Naive thymus-derived CD4-positive, alpha-beta T cell (primary cell): ENCODE results near the gene MSH5. TPM values are rescaled to one million over a fixed set of nuclear protein-coding genes. Genes with fewer than 3 reads are reported as not detected.
A peak's percentile ranks its signal among the peaks of the same experiment; 100 is the strongest.

ENCODE experiments used
- ATAC-seq: fragments of 150-1000 bp; cut with Tn5 transposase; 2 replicates; pipeline ENCODE4 v1.10.0; 2021; ENCODE audit warnings: mild to moderate bottlenecking, moderate library complexity
- CTCF ChIA-PET: fragments of 350-600 bp; sonication (Branson Sonifier 250); formaldehyde crosslinking; loops from one replicate; lab custom pipeline; 2021; ENCODE audit warnings: antibody characterized with exemption; lab: Charles Lee
- POLR2A ChIA-PET: fragments of 350-600 bp; sonication (Branson Sonifier 250); formaldehyde crosslinking; loops from one replicate; lab custom pipeline; 2021; ENCODE audit warnings: antibody characterized with exemption, inconsistent platforms; lab: Charles Lee
- DNase-seq, 9 donors: peaks; one replicate each; pipeline versions ENCODE4 v3.0.0 to v3.0.0-alpha.2; 2020 to 2022; ENCODE audit warnings: mixed read lengths in 1 of 9
- H3K27ac ChIP-seq: one replicate; pipeline ENCODE4 v1.7.0; 2013; ENCODE audit warnings: mild to moderate bottlenecking, low read depth, low read length, moderate library complexity
- H3K27me3 ChIP-seq, 2 donors: one replicate each; pipeline ENCODE4 v1.7.0; 2013; ENCODE audit warnings: low read length in 2 of 2, mild to moderate bottlenecking in 2 of 2, moderate library complexity in 2 of 2; ENCODE audit not compliant: control insufficient read depth in 2 of 2, insufficient read depth in 2 of 2
- H3K36me3 ChIP-seq, 3 experiments: 1 replicate in 2 of 3; 2 replicates in 1 of 3; pipeline ENCODE4 v1.7.0; 2013; ENCODE audit warnings: low read length in 3 of 3, mild to moderate bottlenecking in 3 of 3, moderate library complexity in 1 of 3; ENCODE audit not compliant: insufficient read depth in 3 of 3, control insufficient read depth in 2 of 3
- H3K4me1 ChIP-seq, 2 donors: one replicate each; pipeline ENCODE4 v1.7.0; 2013; ENCODE audit warnings: low read length in 2 of 2, mild to moderate bottlenecking in 2 of 2, moderate library complexity in 1 of 2; ENCODE audit not compliant: control insufficient read depth in 2 of 2, insufficient read depth in 2 of 2
- H3K4me3 ChIP-seq: 2 replicates; pipeline ENCODE4 v1.7.0; 2013; ENCODE audit warnings: mild to moderate bottlenecking, low read length
- H3K9me3 ChIP-seq, 3 experiments: 1 replicate in 2 of 3; 2 replicates in 1 of 3; pipeline ENCODE4 v1.7.0; 2013; ENCODE audit warnings: low read length in 3 of 3; ENCODE audit not compliant: control insufficient read depth in 2 of 3
- H3K27ac Mint-ChIP-seq, 9 donors: one replicate each; pipeline ENCODE4 v1.8.0; 2020 to 2022; ENCODE audit warnings: mixed read lengths in 9 of 9, mild to moderate bottlenecking in 8 of 9, moderate library complexity in 5 of 9, inconsistent platforms in 2 of 9
- H3K27me3 Mint-ChIP-seq, 5 donors: one replicate each; pipeline ENCODE4 v1.8.0; 2021 to 2022; ENCODE audit warnings: mixed read lengths in 5 of 5, mild to moderate bottlenecking in 1 of 5
- H3K36me3 Mint-ChIP-seq, 5 donors: one replicate each; pipeline ENCODE4 v1.8.0; 2020 to 2022; ENCODE audit warnings: mixed read lengths in 5 of 5, mild to moderate bottlenecking in 3 of 5, inconsistent platforms in 1 of 5
- H3K4me1 Mint-ChIP-seq, 7 donors: one replicate each; pipeline ENCODE4 v1.8.0; 2020 to 2022; ENCODE audit warnings: mixed read lengths in 7 of 7, mild to moderate bottlenecking in 3 of 7, inconsistent platforms in 1 of 7
- H3K4me3 Mint-ChIP-seq, 10 donors: one replicate each; pipeline ENCODE4 v1.8.0; 2020 to 2022; ENCODE audit warnings: mild to moderate bottlenecking in 10 of 10, mixed read lengths in 10 of 10, moderate library complexity in 6 of 10, inconsistent platforms in 2 of 10
- H3K9me3 Mint-ChIP-seq, 11 donors: one replicate each; pipeline ENCODE4 v1.8.0; 2020 to 2022; ENCODE audit warnings: mixed read lengths in 11 of 11, mild to moderate bottlenecking in 4 of 11, inconsistent platforms in 1 of 11, moderate library complexity in 1 of 11
- intact Hi-C, 2 donors: fragments of 100-400 bp; cut with micrococcal nuclease; formaldehyde crosslinking; loops; one replicate each; pipeline ENCODE4 v1.15.1; 2023
- polyA plus RNA-seq, 2 donors: library from polyadenylated mRNA; unstranded; fragments of 300-500 nt; fragmentation: Illumina TruSeq; gene quantifications; one replicate each; pipeline ENCODE4 v1.2.3, GENCODE V29; 2021
- total RNA-seq, 6 experiments: library from RNA in 5 of 6; stranded (reverse) in 5 of 6; gene quantifications; 1 replicate in 5 of 6; 2 replicates in 1 of 6; pipeline ENCODE4 v1.2.3 and lab custom pipeline; 2021 to 2026

The MSH5 gene
- total and polyA plus RNA-seq, 7 experiments from 2014 or later, result 0.51 to 52.2 (median 11.0) TPM

DNA sequence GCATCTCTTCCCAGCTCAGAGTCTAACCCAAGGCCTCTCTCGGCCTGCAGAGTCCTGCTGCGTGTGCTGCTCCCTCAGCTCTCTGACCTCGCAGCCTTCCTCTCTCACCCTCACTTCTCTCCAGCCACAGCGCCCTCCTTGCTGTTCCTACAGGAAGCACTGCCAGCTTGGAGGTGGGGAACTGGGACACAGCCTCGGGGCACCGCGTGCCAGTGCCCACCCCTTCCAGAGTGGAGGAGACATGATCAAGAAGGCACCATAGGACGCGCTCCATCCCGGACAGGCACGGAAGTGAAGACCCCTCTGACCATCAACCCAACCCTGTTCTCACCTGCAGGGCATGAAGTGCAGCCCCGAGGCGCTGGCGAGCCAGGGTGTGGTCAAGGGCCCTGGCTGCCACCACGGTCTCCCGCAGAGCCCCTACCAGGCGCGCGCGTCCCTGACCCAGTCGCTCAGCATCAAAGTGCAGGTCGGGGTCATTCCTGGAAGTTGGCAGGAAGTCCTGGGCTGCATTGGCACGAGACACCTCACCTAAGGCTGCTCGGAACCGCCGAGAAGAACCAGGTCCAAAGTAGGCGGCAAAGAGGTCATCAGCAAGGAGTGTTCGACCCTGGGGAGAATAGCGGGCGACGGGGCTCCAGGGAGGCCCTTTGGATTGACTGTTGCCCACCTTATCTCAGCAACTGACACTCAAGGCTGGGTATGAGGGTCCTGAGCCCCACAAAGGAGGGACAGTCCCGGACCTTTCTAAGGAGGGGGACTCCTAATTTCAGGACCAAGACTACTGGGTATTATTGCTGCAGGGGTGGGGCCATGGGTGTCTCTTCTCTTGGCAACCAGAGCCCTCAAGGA lies 36.1 kb downstream of the MSH5 start:
- Mint-ChIP-seq H3K27me3 (no peaks in the 10 kb centered on the region), H3K36me3 (peaks cover 0 to 18% (median 4%) of the 10 kb centered on the region in 5 donors), H3K4me3 (peak overlapping the region in 4 of 10 donors; percentile 42 to 65 (median 52)), H3K9me3 (peaks cover 0 to 4% (median 0%) of the 10 kb centered on the region in 11 donors), H3K27ac (peak overlapping the region in 3 of 9 donors; percentile 5 to 83 (median 51)), H3K4me1 (peaks cover 5 to 48% (median 43%) of the 10 kb centered on the region in 7 donors)
- peaks cover 37 to 38% of the 10 kb centered on the region in 2 donors for H3K4me1 ChIP-seq
- DNase-seq (no peak), ATAC-seq (no peak)
- H3K27ac ChIP-seq, result no peak overlapping the region
- intact Hi-C loops, result loop anchor here in 1 of 2 donors (2.0 kb wide), 1 partner anchor 37 kb away; no protein-coding TSS in a partner anchor
- H3K36me3 ChIP-seq, result peaks cover 0 to 31% (median 4%) of the 10 kb centered on the region in 3 experiments
- no peaks in the 10 kb centered on the region for H3K9me3 ChIP-seq
- H3K27me3 ChIP-seq, result no peaks in the 10 kb centered on the region
- ChIA-PET CTCF (interaction anchor here (1.2 kb wide), 1 partner anchor 11 kb away, joined by 3 read pairs; no protein-coding TSS in a partner anchor), POLR2A (interaction anchor here (0.5 kb wide), 1 partner anchor 12 kb away, joined by 3 read pairs; no protein-coding TSS in a partner anchor)
- no peak overlapping the region for H3K4me3 ChIP-seq

- Histone ChIP-seq H3K4me1 (peaks cover 31 to 32% of the 10 kb centered on the region in 2 donors), H3K36me3 (peaks cover 0 to 38% (median 4%) of the 10 kb centered on the region in 3 experiments), H3K27me3 (no peaks in the 10 kb centered on the region), H3K9me3 (no peaks in the 10 kb centered on the region), H3K27ac (no peak overlapping the region), H3K4me3 (peak overlapping the region; percentile 24)
- Mint-ChIP-seq H3K27me3 (no peaks in the 10 kb centered on the region), H3K27ac (peak overlapping the region in 1 of 9 donors; percentile 83), H3K4me3 (peak overlapping the region in 3 of 10 donors; percentile 42 to 65 (median 63)), H3K4me1 (peaks cover 5 to 41% (median 36%) of the 10 kb centered on the region in 7 donors), H3K36me3 (peaks cover 0 to 22% (median 2%) of the 10 kb centered on the region in 5 donors), H3K9me3 (no peaks in the 10 kb centered on the region)
- intact Hi-C loops, result loop anchor here in 1 of 2 donors (2.0 kb wide), 1 partner anchor 38 kb away; no protein-coding TSS in a partner anchor
- POLR2A ChIA-PET, result interaction anchor here (0.5 kb wide), 1 partner anchor 13 kb away, joined by 3 read pairs; no protein-coding TSS in a partner anchor
- CTCF ChIA-PET, result interaction anchor here (1.1 kb wide), 1 partner anchor 41 kb away, joined by 4 read pairs; no protein-coding TSS in a partner anchor
- no peak for DNase-seq
- peak; percentile 5 for ATAC-seq
These were observed 36.7 kb downstream of the MSH5 start for GRCh38 chr6:31776485-31776988.

DNA sequence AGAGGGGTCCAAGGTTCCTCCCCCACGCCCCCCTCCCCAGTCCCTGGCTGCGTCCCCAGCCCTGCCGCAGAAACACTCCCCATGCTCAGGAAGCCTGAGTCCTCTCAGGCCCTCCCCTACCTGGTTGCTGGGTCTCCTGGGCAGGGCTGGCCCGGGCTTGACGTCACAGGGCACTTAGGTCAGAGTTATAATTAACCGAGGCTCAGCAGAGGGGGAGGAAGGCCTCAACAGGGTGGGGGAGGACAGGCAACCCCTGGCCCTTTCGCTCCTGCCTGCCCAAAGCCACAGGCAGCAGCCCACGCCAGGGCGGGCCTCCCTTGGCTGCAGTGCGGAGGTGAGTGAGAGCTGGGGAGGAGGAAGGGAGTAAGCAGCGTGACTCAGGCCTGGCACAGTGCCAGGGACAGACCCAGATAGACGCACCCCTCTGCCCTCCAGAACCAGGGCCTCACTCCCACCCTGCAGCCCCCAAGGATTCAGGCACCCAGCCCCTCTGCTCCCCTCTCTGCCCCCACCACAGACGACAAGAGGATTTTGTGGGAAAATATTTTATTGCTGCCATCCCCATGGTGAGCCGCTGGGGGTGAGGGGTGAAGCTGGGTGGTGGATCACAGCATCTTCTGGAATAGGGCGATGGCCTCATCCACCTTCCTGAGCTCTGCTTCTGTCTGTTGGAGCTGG lies 37.3 kb downstream of the MSH5 start, which contains the start of gene VWA7:
Gene VWA7 (minus strand): TSS at position 340 of the 678 bp plus-strand sequence. CDS start 549 bp downstream, outside the sequence.
- H3K27me3 ChIP-seq, result no peaks in the 10 kb centered on the region
- DNase-seq, result peak in 5 of 9 donors; percentile 23 to 84 (median 32)
- Mint-ChIP-seq H3K9me3 (no peaks in the 10 kb centered on the region), H3K27me3 (no peaks in the 10 kb centered on the region), H3K27ac (peak within 1 kb of the TSS in 1 of 9 donors; percentile 83), H3K36me3 (peaks cover 0 to 22% (median 2%) of the 10 kb centered on the region in 5 donors), H3K4me1 (peaks cover 5 to 36% (median 33%) of the 10 kb centered on the region in 7 donors), H3K4me3 (peak within 1 kb of the TSS in 3 of 10 donors; percentile 57 to 65 (median 63))
- H3K4me1 ChIP-seq, result peaks cover 27% of the 10 kb centered on the region in 2 donors
- no peaks in the 10 kb centered on the region for H3K9me3 ChIP-seq
- CTCF ChIA-PET, result interaction anchor here (0.6 to 1.3 kb wide), 4 partner anchors 14 to 1195 kb away, joined by 3 to 4 read pairs (median 4); no protein-coding TSS in a partner anchor
- intact Hi-C loops, result loop anchor here in 1 of 2 donors (2.0 kb wide), 1 partner anchor 38 kb away; no protein-coding TSS in a partner anchor
- H3K27ac ChIP-seq, result no peak within 1 kb of the TSS
- peaks cover 0 to 44% (median 4%) of the 10 kb centered on the region in 3 experiments for H3K36me3 ChIP-seq
- peak within 1 kb of the TSS; percentile 24 for H3K4me3 ChIP-seq
- ATAC-seq, result peak; percentile 80
- POLR2A ChIA-PET, result interaction anchor here (1.1 kb wide), 1 partner anchor 37 kb away, joined by 3 read pairs; no protein-coding TSS in a partner anchor

DNA sequence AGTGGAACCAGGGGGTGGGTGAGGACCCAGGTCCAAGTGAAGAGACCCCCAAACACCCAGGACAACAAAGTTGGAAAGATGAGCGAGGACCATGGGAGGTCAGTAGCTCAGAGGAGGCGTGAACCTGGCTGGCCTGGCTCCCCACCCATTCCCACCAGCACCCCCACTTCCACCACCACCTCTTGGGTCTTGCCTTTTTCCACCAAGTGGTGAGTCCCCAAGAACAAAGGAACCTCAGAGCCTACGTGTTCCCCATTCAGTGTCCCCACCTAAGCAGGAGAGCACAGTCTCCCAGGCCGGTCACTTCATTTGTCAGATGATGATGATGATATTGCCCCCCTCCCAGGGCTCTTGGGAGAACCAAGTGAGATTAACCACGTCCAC lies 37.9 kb downstream of the MSH5 start:
- H3K27me3 ChIP-seq, result no peaks in the 10 kb centered on the region
- DNase-seq, result no peak
- Mint-ChIP-seq H3K9me3 (no peaks in the 10 kb centered on the region), H3K27me3 (no peaks in the 10 kb centered on the region), H3K27ac (peak overlapping the region in 1 of 9 donors; percentile 83), H3K4me3 (peak overlapping the region in 1 of 10 donors; percentile 65), H3K36me3 (peaks cover 0 to 26% (median 3%) of the 10 kb centered on the region in 5 donors), H3K4me1 (peaks cover 5 to 31% (median 28%) of the 10 kb centered on the region in 7 donors)
- CTCF ChIA-PET, result interaction anchor here (0.6 to 1.3 kb wide), 3 partner anchors 14 to 1194 kb away, joined by 3 to 4 read pairs (median 3); no protein-coding TSS in a partner anchor
- H3K36me3 ChIP-seq, result peaks cover 0 to 49% (median 4%) of the 10 kb centered on the region in 3 experiments
- H3K9me3 ChIP-seq, result no peaks in the 10 kb centered on the region
- peaks cover 24 to 25% of the 10 kb centered on the region in 2 donors for H3K4me1 ChIP-seq
- no peak overlapping the region for H3K4me3 ChIP-seq
- H3K27ac ChIP-seq, result no peak overlapping the region
- POLR2A ChIA-PET, result interaction anchor here (0.6 to 1.1 kb wide), 2 partner anchors 37 to 182 kb away, joined by 3 read pairs; no protein-coding TSS in a partner anchor
- intact Hi-C loops, result loop anchor here in 1 of 2 donors (2.0 kb wide), 1 partner anchor 39 kb away; no protein-coding TSS in a partner anchor
- no peak for ATAC-seq

- H3K4me1 ChIP-seq, result peaks cover 18 to 20% of the 10 kb centered on the region in 2 donors
- no peak overlapping the region for H3K27ac ChIP-seq
- no peak overlapping the region for H3K4me3 ChIP-seq
- no peaks in the 10 kb centered on the region for H3K9me3 ChIP-seq
- DNase-seq (no peak), ATAC-seq (no peak)
- Mint-ChIP-seq H3K4me1 (peaks cover 5 to 28% (median 23%) of the 10 kb centered on the region in 7 donors), H3K4me3 (no peak overlapping the region), H3K36me3 (peaks cover 0 to 31% (median 5%) of the 10 kb centered on the region in 5 donors), H3K27me3 (no peaks in the 10 kb centered on the region), H3K9me3 (no peaks in the 10 kb centered on the region), H3K27ac (peak overlapping the region in 1 of 9 donors; percentile 83)
- H3K36me3 ChIP-seq, result peaks cover 0 to 55% (median 4%) of the 10 kb centered on the region in 3 experiments
- POLR2A ChIA-PET, result interaction anchor here (0.6 to 1.1 kb wide), 2 partner anchors 36 to 182 kb away, joined by 3 read pairs; no protein-coding TSS in a partner anchor
- no peaks in the 10 kb centered on the region for H3K27me3 ChIP-seq
- CTCF ChIA-PET, result interaction anchor here (0.7 to 1.3 kb wide), 3 partner anchors 8 to 23 kb away, joined by 3 to 4 read pairs (median 4); no protein-coding TSS in a partner anchor
- intact Hi-C loops, result no loop called here
These were observed 38.4 kb downstream of the MSH5 start for GRCh38 chr6:31778193-31778592.
